GM19193 (cell line): ENCODE measurements around the gene FBLL1.
A peak's percentile ranks its signal among the peaks of the same experiment; 100 is the strongest.

ENCODE experiments used
- POLR2A ChIP-seq: IDR thresholded peaks from 4 replicates; pipeline ENCODE4 v1.6.1; 2011; ENCODE audit not compliant: insufficient read depth, insufficient read length; ENCODE audit errors: extremely low read depth

Gene FBLL1

GRCh38 chr5:168528521-168529373 lies at the start of gene FBLL1:
FBLL1 (plus strand) TSS chr5:168529305; CDS start chr5:168529505, 200 bp downstream.
- no peak for TF ChIP-seq POLR2A

DNA sequence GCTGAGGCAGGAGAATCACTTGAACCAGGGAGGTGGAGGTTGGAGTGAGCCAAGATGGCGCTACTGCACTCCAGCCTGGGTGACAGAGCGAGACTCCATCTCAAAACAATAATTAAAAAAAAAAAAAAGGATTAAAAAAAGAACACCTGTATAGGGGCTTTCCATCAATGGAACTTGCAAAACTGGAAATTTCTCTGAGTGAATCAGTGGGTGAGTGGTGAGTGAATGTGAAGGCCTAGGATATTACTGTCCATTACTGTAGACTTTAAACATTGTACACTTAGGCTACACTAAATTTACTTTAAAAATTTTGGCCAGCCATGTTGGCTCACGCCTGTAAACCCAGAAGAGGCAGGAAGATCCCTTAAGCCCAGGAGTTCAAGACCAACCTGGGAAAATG lies 48.5 kb upstream of the FBLL1 start:
- no peak for TF ChIP-seq POLR2A

DNA sequence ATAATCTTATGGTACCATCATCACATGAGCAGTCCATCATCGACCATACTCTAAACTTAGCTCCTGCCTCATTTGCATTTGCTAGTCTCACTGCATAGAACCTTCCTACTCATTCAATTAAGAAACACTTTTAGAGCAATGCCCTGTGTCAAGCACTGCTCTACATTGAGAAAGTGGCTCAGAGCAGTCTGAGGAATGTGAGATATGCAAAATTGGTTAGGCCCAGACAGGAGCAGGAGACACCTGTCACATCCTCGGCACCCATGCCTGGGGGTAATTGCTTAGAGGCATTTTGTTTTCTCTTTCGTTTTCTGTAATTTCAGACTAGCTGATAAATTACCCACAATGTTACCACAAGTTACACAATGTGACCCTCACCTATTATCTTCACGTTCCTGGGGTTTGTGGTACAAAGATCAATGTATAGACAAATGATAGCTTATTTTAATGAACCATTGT lies 47.7 kb upstream of the FBLL1 start:
- TF ChIP-seq POLR2A = no peak

- TF ChIP-seq POLR2A = no peak
These were observed 46.7 kb upstream of the FBLL1 start for GRCh38 chr5:168482361-168482760.

- peak; percentile 92 for TF ChIP-seq POLR2A
These were observed 42.8 kb upstream of the FBLL1 start, which contains the start of gene RARS1 for GRCh38 chr5:168486136-168486879. RARS1 (plus strand) TSS chr5:168486471; CDS start chr5:168486499, 28 bp downstream.

- TF ChIP-seq POLR2A = no peak
These were observed 40.0 kb upstream of the FBLL1 start for GRCh38 chr5:168489059-168489458.

DNA sequence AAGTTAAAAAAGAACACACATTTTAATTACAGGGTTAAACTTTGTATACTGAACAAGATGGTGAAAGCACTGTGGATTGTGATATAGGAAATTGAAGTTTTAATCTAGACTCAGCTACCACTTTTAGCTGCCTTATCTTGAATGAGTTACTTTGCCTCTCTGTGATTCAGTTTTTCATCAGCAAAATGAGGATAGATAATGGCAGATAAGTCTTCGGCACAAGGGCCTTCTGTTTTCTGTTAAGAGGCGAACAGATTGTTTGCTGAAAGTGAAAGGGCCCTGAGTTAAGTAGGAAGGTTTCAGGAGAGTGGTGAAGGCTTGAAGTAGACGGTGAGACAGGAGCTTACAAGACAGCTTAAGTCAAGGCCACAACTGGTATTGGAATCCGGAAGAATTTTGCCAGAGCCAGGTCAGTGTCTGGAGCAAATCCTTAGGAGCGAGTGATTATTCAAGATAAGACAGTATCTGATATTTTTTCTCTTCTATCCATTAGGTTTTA lies 35.0 kb upstream of the FBLL1 start:
- TF ChIP-seq POLR2A = no peak

DNA sequence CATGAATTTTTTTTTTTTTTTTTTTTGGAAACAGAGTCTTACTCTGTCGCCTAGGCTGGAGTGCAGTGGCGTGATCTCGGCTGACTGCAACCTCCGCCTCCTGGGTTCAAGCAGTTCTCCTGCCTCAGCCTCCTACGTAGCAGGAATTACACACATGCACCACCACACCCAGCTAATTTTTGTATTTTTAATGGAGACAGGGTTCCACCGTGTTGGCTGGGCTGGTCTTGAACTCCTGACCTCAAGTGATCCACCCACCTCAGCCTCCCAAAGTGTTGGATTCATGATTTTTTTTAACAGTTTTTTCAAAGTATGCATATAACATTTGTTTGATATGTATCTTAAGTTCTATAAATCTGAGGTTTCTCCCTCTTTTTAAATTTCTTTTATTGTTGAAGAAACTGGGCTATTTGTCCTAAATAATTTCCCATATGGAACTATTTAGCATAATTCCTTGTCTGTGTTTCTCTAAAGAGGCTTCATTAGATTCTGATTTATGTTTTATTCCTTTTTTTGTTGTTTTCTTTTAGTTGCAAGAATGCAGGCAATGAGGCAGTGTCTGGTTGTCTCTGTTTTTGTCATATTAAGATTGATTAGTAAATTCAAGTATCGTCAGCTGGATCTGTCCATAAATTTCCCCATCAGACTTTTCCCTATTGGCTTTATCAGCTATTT lies 26.4 kb upstream of the FBLL1 start:
- no peak for TF ChIP-seq POLR2A

GRCh38 chr5:168513861-168514428 lies 15.2 kb upstream of the FBLL1 start:
- no peak for TF ChIP-seq POLR2A

DNA sequence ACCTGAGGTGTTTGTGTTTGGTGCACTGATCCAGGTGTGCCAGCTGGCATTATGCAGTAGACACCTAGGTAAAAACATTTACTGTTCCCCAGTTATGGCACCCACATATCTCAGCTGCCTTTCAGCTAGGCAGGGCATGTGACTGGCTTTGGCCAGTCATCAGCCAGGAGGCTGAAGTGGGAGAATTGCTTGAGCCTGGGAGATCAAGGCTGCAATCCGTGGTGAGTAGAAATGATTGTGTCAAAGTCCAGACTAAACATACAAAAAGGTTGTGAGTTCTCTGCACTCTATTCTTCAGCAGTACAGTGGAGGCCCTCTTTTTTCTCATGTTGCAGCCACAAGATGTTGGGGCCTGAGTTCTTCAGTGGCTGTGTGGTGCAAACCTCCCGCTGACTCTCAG lies 3.2 kb upstream of the FBLL1 start:
- no peak for TF ChIP-seq POLR2A

- TF ChIP-seq POLR2A = no peak
These were observed 1.3 kb upstream of the FBLL1 start for GRCh38 chr5:168527756-168528295.

DNA sequence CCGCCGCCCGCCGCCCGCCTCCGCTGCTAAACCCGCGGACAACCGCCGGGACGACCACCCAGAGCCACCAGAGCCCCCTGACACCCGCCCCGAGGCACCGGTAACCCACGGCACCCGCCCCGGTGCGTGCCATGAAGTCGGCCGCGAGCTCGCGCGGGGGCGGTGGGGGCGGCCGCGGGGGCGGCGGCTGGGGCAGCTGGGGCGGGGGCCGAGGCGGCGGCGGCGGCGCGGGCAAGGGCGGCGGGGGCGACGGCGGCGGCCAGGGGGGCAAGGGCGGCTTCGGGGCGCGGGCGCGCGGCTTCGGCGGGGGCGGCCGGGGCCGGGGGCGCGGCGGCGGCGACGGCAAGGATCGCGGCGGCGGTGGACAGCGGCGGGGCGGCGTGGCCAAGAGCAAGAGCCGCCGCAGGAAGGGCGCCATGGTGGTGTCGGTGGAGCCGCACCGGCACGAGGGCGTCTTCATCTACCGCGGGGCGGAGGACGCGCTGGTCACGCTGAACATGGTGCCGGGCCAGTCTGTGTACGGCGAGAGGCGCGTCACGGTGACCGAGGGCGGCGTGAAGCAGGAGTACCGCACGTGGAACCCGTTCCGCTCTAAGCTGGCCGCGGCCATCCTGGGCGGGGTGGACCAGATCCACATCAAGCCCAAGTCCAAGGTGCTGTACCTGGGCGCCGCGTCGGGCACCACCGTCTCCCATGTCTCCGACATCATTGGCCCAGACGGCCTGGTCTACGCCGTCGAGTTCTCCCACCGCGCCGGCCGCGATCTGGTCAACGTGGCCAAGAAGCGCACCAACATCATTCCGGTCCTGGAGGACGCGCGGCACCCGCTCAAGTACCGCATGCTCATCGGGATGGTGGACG lies 499 bp downstream of the FBLL1 start:
- TF ChIP-seq POLR2A = no peak

GRCh38 chr5:168530621-168531150 lies 1.6 kb downstream of the FBLL1 start:
- no peak for TF ChIP-seq POLR2A
